ENCODE data around the gene C3orf20. TPM values are rescaled to one million over a fixed set of nuclear protein-coding genes. Genes with fewer than 3 reads are reported as not detected.

C3orf20 gene
- not detected for polyA plus RNA-seq (2013, experiment 1 of 2)
- polyA plus RNA-seq (2013, experiment 2 of 2): not detected

GRCh38 chr3:14674841-14675240 lies at the start of gene C3orf20:
Gene C3orf20 (plus strand): TSS chr3:14675141. CDS start chr3:14682714, 7,573 bp downstream.
- Histone ChIP-seq H3K9me3 (replicated peaks in 1 of 2; ENCODE audit: control insufficient read depth in 2 of 2, insufficient read depth in 1 of 2, low read depth in 1 of 2, low read length in 2 of 2) (no peaks in the 10 kb centered on the region), H2AFZ (ENCODE audit: low read length) (no peak within 1 kb of the TSS), H4K8ac (ENCODE audit: low read depth, low read length) (no peak within 1 kb of the TSS), H3K9ac (ENCODE audit: low read depth, low read length, poor library complexity) (no peak within 1 kb of the TSS), H2BK12ac (ENCODE audit: low read length) (no peak within 1 kb of the TSS), H3K36me3 (replicated peaks in 1 of 2; ENCODE audit: control insufficient read depth in 2 of 2, insufficient read depth in 2 of 2, low read length in 2 of 2) (peaks cover 24 to 39% of the 10 kb centered on the region in 2 donors), H2BK120ac (ENCODE audit: low read depth, low read length) (no peak within 1 kb of the TSS), H3K4ac (ENCODE audit: low read length) (no peak within 1 kb of the TSS), H2BK15ac (ENCODE audit: low read length) (no peak within 1 kb of the TSS), H3K4me2 (ENCODE audit: insufficient read depth, low read length, poor library complexity, severe bottlenecking) (no peak within 1 kb of the TSS), H3K27ac (replicated peaks; ENCODE audit: low read length) (no peak within 1 kb of the TSS), H2BK5ac (ENCODE audit: low read length) (no peak within 1 kb of the TSS), H3K79me1 (ENCODE audit: low read depth, low read length) (no peaks in the 10 kb centered on the region), H3K18ac (ENCODE audit: low read length) (no peak within 1 kb of the TSS), H3K27me3 (ENCODE audit: control insufficient read depth in 3 of 3, insufficient read depth in 3 of 3, low read depth in 1 of 3, low read length in 3 of 3) (no peaks in the 10 kb centered on the region), H4K91ac (ENCODE audit: low read depth, low read length, poor library complexity) (no peak within 1 kb of the TSS), H3K14ac (ENCODE audit: low read length) (no peak within 1 kb of the TSS), H3K4me3 (ENCODE audit: low read length in 2 of 2) (no peak within 1 kb of the TSS), H3K4me1 (ENCODE audit: control insufficient read depth in 2 of 2, insufficient read depth in 1 of 2, low read depth in 1 of 2, low read length in 2 of 2) (no peaks in the 10 kb centered on the region), H2AK5ac (ENCODE audit: low read depth, low read length) (no peak within 1 kb of the TSS), H3K23ac (ENCODE audit: low read depth, low read length, poor library complexity) (no peak within 1 kb of the TSS)
- WGBS, 2 donors (ENCODE audit: extremely low coverage in 2 of 2, insufficient read length in 2 of 2, insufficient replicate concordance in 1 of 2): no CpG with 5 or more reads among the region's 7 CpGs
- DNase-seq (ENCODE audit: low spot score): no peak

- H3K4me2 ChIP-seq (ENCODE audit: insufficient read depth, low read length, poor library complexity, severe bottlenecking): no peak overlapping the region
- no peak overlapping the region for H3K4me3 ChIP-seq (ENCODE audit: low read length in 2 of 2)
- no peak for DNase-seq (ENCODE audit: low spot score)
- H3K23ac ChIP-seq (ENCODE audit: low read depth, low read length, poor library complexity): no peak overlapping the region
- no peak overlapping the region for H4K91ac ChIP-seq (ENCODE audit: low read depth, low read length, poor library complexity)
- H3K9me3 ChIP-seq (replicated peaks in 1 of 2; ENCODE audit: control insufficient read depth in 2 of 2, insufficient read depth in 1 of 2, low read depth in 1 of 2, low read length in 2 of 2): peaks cover 2 to 5% of the 10 kb centered on the region in 2 donors
- H3K79me1 ChIP-seq (ENCODE audit: low read depth, low read length): no peaks in the 10 kb centered on the region
- no peak overlapping the region for H2BK15ac ChIP-seq (ENCODE audit: low read length)
- H3K27ac ChIP-seq (replicated peaks; ENCODE audit: low read length): no peak overlapping the region
- no peak overlapping the region for H3K9ac ChIP-seq (ENCODE audit: low read depth, low read length, poor library complexity)
- H2AFZ ChIP-seq (ENCODE audit: low read length): no peak overlapping the region
- no peak overlapping the region for H4K8ac ChIP-seq (ENCODE audit: low read depth, low read length)
- H3K18ac ChIP-seq (ENCODE audit: low read length): no peak overlapping the region
- H3K36me3 ChIP-seq (replicated peaks in 1 of 2; ENCODE audit: control insufficient read depth in 2 of 2, insufficient read depth in 2 of 2, low read length in 2 of 2): no peaks in the 10 kb centered on the region
- no peak overlapping the region for H2BK5ac ChIP-seq (ENCODE audit: low read length)
- no CpG with 5 or more reads among the region's 6 CpGs for WGBS, 2 donors (ENCODE audit: extremely low coverage in 2 of 2, insufficient read length in 2 of 2, insufficient replicate concordance in 1 of 2)
- no peak overlapping the region for H2AK5ac ChIP-seq (ENCODE audit: low read depth, low read length)
- H3K14ac ChIP-seq (ENCODE audit: low read length): no peak overlapping the region
- H3K4me1 ChIP-seq (ENCODE audit: control insufficient read depth in 2 of 2, insufficient read depth in 1 of 2, low read depth in 1 of 2, low read length in 2 of 2): peaks cover 9 to 10% of the 10 kb centered on the region in 2 donors
- no peak overlapping the region for H2BK120ac ChIP-seq (ENCODE audit: low read depth, low read length)
- H2BK12ac ChIP-seq (ENCODE audit: low read length): no peak overlapping the region
- H3K4ac ChIP-seq (ENCODE audit: low read length): no peak overlapping the region
- H3K27me3 ChIP-seq (ENCODE audit: control insufficient read depth in 3 of 3, insufficient read depth in 3 of 3, low read depth in 1 of 3, low read length in 3 of 3): peaks cover 0 to 11% (median 0%) of the 10 kb centered on the region in 3 experiments
These were observed 49.5 kb upstream of the C3orf20 start for GRCh38 chr3:14625443-14625842.

GRCh38 chr3:14627815-14628214 lies 47.1 kb upstream of the C3orf20 start:
- no peak overlapping the region for H2AFZ ChIP-seq (ENCODE audit: low read length)
- H2BK15ac ChIP-seq (ENCODE audit: low read length): no peak overlapping the region
- no peaks in the 10 kb centered on the region for H3K79me1 ChIP-seq (ENCODE audit: low read depth, low read length)
- DNase-seq (ENCODE audit: low spot score): no peak
- H3K4me2 ChIP-seq (ENCODE audit: insufficient read depth, low read length, poor library complexity, severe bottlenecking): no peak overlapping the region
- no peak overlapping the region for H2BK120ac ChIP-seq (ENCODE audit: low read depth, low read length)
- no peak overlapping the region for H3K4ac ChIP-seq (ENCODE audit: low read length)
- H2BK12ac ChIP-seq (ENCODE audit: low read length): no peak overlapping the region
- peaks cover 2 to 8% of the 10 kb centered on the region in 2 donors for H3K9me3 ChIP-seq (replicated peaks in 1 of 2; ENCODE audit: control insufficient read depth in 2 of 2, insufficient read depth in 1 of 2, low read depth in 1 of 2, low read length in 2 of 2)
- H3K36me3 ChIP-seq (replicated peaks in 1 of 2; ENCODE audit: control insufficient read depth in 2 of 2, insufficient read depth in 2 of 2, low read length in 2 of 2): no peaks in the 10 kb centered on the region
- H3K9ac ChIP-seq (ENCODE audit: low read depth, low read length, poor library complexity): no peak overlapping the region
- no peak overlapping the region for H2AK5ac ChIP-seq (ENCODE audit: low read depth, low read length)
- peaks cover 0 to 18% (median 0%) of the 10 kb centered on the region in 3 experiments for H3K27me3 ChIP-seq (ENCODE audit: control insufficient read depth in 3 of 3, insufficient read depth in 3 of 3, low read depth in 1 of 3, low read length in 3 of 3)
- H3K4me1 ChIP-seq (ENCODE audit: control insufficient read depth in 2 of 2, insufficient read depth in 1 of 2, low read depth in 1 of 2, low read length in 2 of 2): peaks cover 4 to 8% of the 10 kb centered on the region in 2 donors
- no peak overlapping the region for H3K14ac ChIP-seq (ENCODE audit: low read length)
- no peak overlapping the region for H3K18ac ChIP-seq (ENCODE audit: low read length)
- WGBS, 2 donors (ENCODE audit: extremely low coverage in 2 of 2, insufficient read length in 2 of 2, insufficient replicate concordance in 1 of 2): no CpG with 5 or more reads among the region's 6 CpGs
- H2BK5ac ChIP-seq (ENCODE audit: low read length): no peak overlapping the region
- H3K27ac ChIP-seq (replicated peaks; ENCODE audit: low read length): no peak overlapping the region
- H3K23ac ChIP-seq (ENCODE audit: low read depth, low read length, poor library complexity): no peak overlapping the region
- no peak overlapping the region for H3K4me3 ChIP-seq (ENCODE audit: low read length in 2 of 2)
- no peak overlapping the region for H4K8ac ChIP-seq (ENCODE audit: low read depth, low read length)
- H4K91ac ChIP-seq (ENCODE audit: low read depth, low read length, poor library complexity): no peak overlapping the region

- peaks cover 2 to 8% of the 10 kb centered on the region in 2 donors for H3K9me3 ChIP-seq (replicated peaks in 1 of 2; ENCODE audit: control insufficient read depth in 2 of 2, insufficient read depth in 1 of 2, low read depth in 1 of 2, low read length in 2 of 2)
- no peak overlapping the region for H2AFZ ChIP-seq (ENCODE audit: low read length)
- H3K27ac ChIP-seq (replicated peaks; ENCODE audit: low read length): no peak overlapping the region
- no peak overlapping the region for H2BK5ac ChIP-seq (ENCODE audit: low read length)
- H3K18ac ChIP-seq (ENCODE audit: low read length): no peak overlapping the region
- H4K8ac ChIP-seq (ENCODE audit: low read depth, low read length): no peak overlapping the region
- H3K4me3 ChIP-seq (ENCODE audit: low read length in 2 of 2): no peak overlapping the region
- no peak overlapping the region for H3K14ac ChIP-seq (ENCODE audit: low read length)
- H3K9ac ChIP-seq (ENCODE audit: low read depth, low read length, poor library complexity): no peak overlapping the region
- peaks cover 0 to 20% (median 0%) of the 10 kb centered on the region in 3 experiments for H3K27me3 ChIP-seq (ENCODE audit: control insufficient read depth in 3 of 3, insufficient read depth in 3 of 3, low read depth in 1 of 3, low read length in 3 of 3)
- no peak for DNase-seq (ENCODE audit: low spot score)
- H3K23ac ChIP-seq (ENCODE audit: low read depth, low read length, poor library complexity): no peak overlapping the region
- H3K4ac ChIP-seq (ENCODE audit: low read length): no peak overlapping the region
- WGBS, 2 donors (ENCODE audit: extremely low coverage in 2 of 2, insufficient read length in 2 of 2, insufficient replicate concordance in 1 of 2): no CpG with 5 or more reads among the region's 4 CpGs
- H3K36me3 ChIP-seq (replicated peaks in 1 of 2; ENCODE audit: control insufficient read depth in 2 of 2, insufficient read depth in 2 of 2, low read length in 2 of 2): no peaks in the 10 kb centered on the region
- no peak overlapping the region for H2BK12ac ChIP-seq (ENCODE audit: low read length)
- H2BK15ac ChIP-seq (ENCODE audit: low read length): no peak overlapping the region
- H3K4me1 ChIP-seq (ENCODE audit: control insufficient read depth in 2 of 2, insufficient read depth in 1 of 2, low read depth in 1 of 2, low read length in 2 of 2): peaks cover 4 to 8% of the 10 kb centered on the region in 2 donors
- no peak overlapping the region for H2BK120ac ChIP-seq (ENCODE audit: low read depth, low read length)
- no peak overlapping the region for H2AK5ac ChIP-seq (ENCODE audit: low read depth, low read length)
- no peaks in the 10 kb centered on the region for H3K79me1 ChIP-seq (ENCODE audit: low read depth, low read length)
- H4K91ac ChIP-seq (ENCODE audit: low read depth, low read length, poor library complexity): no peak overlapping the region
- H3K4me2 ChIP-seq (ENCODE audit: insufficient read depth, low read length, poor library complexity, severe bottlenecking): no peak overlapping the region
These were observed 46.5 kb upstream of the C3orf20 start for GRCh38 chr3:14628406-14628805.
